Neural cell (in vitro differentiated cells): ENCODE data around the gene GRPEL2.

Experiments
- EZH2 ChIP-seq: fragments of 200-600, 300-800 bp; shearing (Covaris generic), sonication (generic); IDR thresholded peaks from 2 replicates; pipeline ENCODE4 v1.6.1; 2014; ENCODE audit warnings: antibody characterized with exemption, low read length, borderline replicate concordance, mild to moderate bottlenecking; ENCODE audit not compliant: insufficient read depth, poor library complexity, severe bottlenecking
- POLR2AphosphoS5 ChIP-seq: IDR thresholded peaks from 2 replicates; pipeline ENCODE4 v1.6.1; 2012
- TAF1 ChIP-seq: IDR thresholded peaks from 2 replicates; pipeline ENCODE4 v1.6.1; 2012; ENCODE audit warnings: low read depth
- TF ChIP-seq, protein P1 (sequence below): fragments of 450-650 bp; IDR thresholded peaks from 2 replicates; pipeline ENCODE4 v1.5.1; 2014; ENCODE audit warnings: antibody characterized with exemption, mild to moderate bottlenecking, moderate library complexity; ENCODE audit not compliant: poor library complexity, severe bottlenecking
- TF ChIP-seq, protein P2 (sequence below): IDR thresholded peaks from 2 replicates; pipeline ENCODE4 v1.6.1; 2012; ENCODE audit warnings: borderline replicate concordance

GRCh38 chr5:149362541-149362940, 17.2 kb downstream of the GRPEL2 start:
- TF ChIP-seq, protein P1, sequence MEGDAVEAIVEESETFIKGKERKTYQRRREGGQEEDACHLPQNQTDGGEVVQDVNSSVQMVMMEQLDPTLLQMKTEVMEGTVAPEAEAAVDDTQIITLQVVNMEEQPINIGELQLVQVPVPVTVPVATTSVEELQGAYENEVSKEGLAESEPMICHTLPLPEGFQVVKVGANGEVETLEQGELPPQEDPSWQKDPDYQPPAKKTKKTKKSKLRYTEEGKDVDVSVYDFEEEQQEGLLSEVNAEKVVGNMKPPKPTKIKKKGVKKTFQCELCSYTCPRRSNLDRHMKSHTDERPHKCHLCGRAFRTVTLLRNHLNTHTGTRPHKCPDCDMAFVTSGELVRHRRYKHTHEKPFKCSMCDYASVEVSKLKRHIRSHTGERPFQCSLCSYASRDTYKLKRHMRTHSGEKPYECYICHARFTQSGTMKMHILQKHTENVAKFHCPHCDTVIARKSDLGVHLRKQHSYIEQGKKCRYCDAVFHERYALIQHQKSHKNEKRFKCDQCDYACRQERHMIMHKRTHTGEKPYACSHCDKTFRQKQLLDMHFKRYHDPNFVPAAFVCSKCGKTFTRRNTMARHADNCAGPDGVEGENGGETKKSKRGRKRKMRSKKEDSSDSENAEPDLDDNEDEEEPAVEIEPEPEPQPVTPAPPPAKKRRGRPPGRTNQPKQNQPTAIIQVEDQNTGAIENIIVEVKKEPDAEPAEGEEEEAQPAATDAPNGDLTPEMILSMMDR, result no peak
- no peak for TF ChIP-seq POLR2AphosphoS5
- TF ChIP-seq, protein P2, sequence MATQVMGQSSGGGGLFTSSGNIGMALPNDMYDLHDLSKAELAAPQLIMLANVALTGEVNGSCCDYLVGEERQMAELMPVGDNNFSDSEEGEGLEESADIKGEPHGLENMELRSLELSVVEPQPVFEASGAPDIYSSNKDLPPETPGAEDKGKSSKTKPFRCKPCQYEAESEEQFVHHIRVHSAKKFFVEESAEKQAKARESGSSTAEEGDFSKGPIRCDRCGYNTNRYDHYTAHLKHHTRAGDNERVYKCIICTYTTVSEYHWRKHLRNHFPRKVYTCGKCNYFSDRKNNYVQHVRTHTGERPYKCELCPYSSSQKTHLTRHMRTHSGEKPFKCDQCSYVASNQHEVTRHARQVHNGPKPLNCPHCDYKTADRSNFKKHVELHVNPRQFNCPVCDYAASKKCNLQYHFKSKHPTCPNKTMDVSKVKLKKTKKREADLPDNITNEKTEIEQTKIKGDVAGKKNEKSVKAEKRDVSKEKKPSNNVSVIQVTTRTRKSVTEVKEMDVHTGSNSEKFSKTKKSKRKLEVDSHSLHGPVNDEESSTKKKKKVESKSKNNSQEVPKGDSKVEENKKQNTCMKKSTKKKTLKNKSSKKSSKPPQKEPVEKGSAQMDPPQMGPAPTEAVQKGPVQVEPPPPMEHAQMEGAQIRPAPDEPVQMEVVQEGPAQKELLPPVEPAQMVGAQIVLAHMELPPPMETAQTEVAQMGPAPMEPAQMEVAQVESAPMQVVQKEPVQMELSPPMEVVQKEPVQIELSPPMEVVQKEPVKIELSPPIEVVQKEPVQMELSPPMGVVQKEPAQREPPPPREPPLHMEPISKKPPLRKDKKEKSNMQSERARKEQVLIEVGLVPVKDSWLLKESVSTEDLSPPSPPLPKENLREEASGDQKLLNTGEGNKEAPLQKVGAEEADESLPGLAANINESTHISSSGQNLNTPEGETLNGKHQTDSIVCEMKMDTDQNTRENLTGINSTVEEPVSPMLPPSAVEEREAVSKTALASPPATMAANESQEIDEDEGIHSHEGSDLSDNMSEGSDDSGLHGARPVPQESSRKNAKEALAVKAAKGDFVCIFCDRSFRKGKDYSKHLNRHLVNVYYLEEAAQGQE, result no peak
- no peak for TF ChIP-seq EZH2
- no peak for TF ChIP-seq TAF1
